Transverse colon (tissue), 3 donors: ENCODE data around the gene HSD11B1L.

Experiments
- POLR2A ChIP-seq: fragments of 450-650 bp; IDR thresholded peaks from one replicate; pipeline ENCODE4 v1.6.1; 2016; ENCODE audit warnings: antibody characterized with exemption, mild to moderate bottlenecking, moderate library complexity
- TF ChIP-seq, protein P1 (sequence below), 5 experiments: fragments of 200-600 bp in 3 of 5; fragments of 450-650 bp in 2 of 5; sonication (generic) in 3 of 5; IDR thresholded peaks; 1 replicate in 2 of 5; 2 replicates in 3 of 5; pipeline ENCODE4 v1.5.1; 2016 to 2017; ENCODE audit warnings: antibody characterized with exemption in 5 of 5, inconsistent platforms in 3 of 5, mild to moderate bottlenecking in 2 of 5, moderate library complexity in 1 of 5

DNA sequence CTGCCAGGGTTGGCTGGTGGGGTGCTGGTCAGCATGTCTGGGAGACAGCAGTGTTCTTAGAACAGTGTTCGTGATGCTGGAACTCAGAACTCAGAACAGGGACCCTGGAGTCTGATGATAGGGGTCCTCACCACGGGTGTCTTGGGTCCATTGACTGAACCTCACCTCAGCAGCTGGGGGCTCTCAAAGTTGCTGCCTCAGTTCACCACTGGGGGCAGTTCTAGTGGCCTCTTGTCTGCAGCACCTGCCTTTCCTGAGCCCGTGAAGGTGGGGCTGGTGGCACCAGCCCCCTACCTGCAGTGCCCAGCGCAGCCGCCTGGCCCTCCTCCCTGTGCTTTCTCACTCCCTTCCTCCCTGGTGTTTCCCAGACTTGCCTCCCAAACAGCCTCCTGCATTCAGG is 29.5 kb upstream of the HSD11B1L start:
- TF ChIP-seq POLR2A: no peak
- TF ChIP-seq, protein P1, sequence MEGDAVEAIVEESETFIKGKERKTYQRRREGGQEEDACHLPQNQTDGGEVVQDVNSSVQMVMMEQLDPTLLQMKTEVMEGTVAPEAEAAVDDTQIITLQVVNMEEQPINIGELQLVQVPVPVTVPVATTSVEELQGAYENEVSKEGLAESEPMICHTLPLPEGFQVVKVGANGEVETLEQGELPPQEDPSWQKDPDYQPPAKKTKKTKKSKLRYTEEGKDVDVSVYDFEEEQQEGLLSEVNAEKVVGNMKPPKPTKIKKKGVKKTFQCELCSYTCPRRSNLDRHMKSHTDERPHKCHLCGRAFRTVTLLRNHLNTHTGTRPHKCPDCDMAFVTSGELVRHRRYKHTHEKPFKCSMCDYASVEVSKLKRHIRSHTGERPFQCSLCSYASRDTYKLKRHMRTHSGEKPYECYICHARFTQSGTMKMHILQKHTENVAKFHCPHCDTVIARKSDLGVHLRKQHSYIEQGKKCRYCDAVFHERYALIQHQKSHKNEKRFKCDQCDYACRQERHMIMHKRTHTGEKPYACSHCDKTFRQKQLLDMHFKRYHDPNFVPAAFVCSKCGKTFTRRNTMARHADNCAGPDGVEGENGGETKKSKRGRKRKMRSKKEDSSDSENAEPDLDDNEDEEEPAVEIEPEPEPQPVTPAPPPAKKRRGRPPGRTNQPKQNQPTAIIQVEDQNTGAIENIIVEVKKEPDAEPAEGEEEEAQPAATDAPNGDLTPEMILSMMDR (IDR thresholded peaks at IDR 0.05): no peak
